Testis (tissue), 3 donors: ENCODE measurements around the gene ZNF775. TPM values are rescaled to one million over a fixed set of nuclear protein-coding genes. Genes with fewer than 3 reads are reported as not detected.

ENCODE experiments used
- DNase-seq: peaks from one replicate; pipeline ENCODE4 v3.0.0-alpha.2; 2019
- H3K27ac ChIP-seq, 2 donors: fragments of 200-600 bp; sonication (generic); one replicate each; pipeline ENCODE4 v1.5.1; 2019
- H3K27me3 ChIP-seq: fragments of 200-600 bp; sonication (generic); one replicate; pipeline ENCODE4 v1.5.1; 2019
- H3K36me3 ChIP-seq: fragments of 200-600 bp; sonication (generic); one replicate; pipeline ENCODE4 v1.5.1; 2017; ENCODE audit warnings: low read depth; ENCODE audit errors: missing control alignments
- H3K4me1 ChIP-seq: fragments of 200-600 bp; sonication (generic); one replicate; pipeline ENCODE4 v1.5.1; 2019
- H3K4me3 ChIP-seq, 2 donors: fragments of 200-600 bp; sonication (generic); one replicate each; pipeline ENCODE4 v1.5.1; 2017 to 2019
- H3K9me3 ChIP-seq: fragments of 200-600 bp; sonication (generic); one replicate; pipeline ENCODE4 v1.5.1; 2017
- CTCF ChIP-seq, 3 experiments: fragments of 450-650 bp in 2 of 3; fragments of 200-600 bp in 1 of 3; sonication (generic) in 1 of 3; IDR thresholded peaks; one replicate each; pipeline ENCODE4 v1.5.1; 2016 to 2019; ENCODE audit warnings: antibody characterized with exemption in 3 of 3, mild to moderate bottlenecking in 2 of 3, moderate library complexity in 1 of 3
- POLR2A ChIP-seq: fragments of 450-650 bp; IDR thresholded peaks from one replicate; pipeline ENCODE4 v1.6.1; 2017; ENCODE audit warnings: antibody characterized with exemption, mild to moderate bottlenecking, moderate library complexity
- WGBS, 2 donors: methylation state at CpG; one replicate each; pipeline ENCODE4 v1.1.5; 2018; 5-methylcytosine and 5-hydroxymethylcytosine counted together
- intact Hi-C: fragments of 100-400 bp; cut with DNase I; formaldehyde crosslinking; loops from one replicate; pipeline ENCODE4 v1.15.1; 2023; ENCODE audit warnings: low total_unique reads
- polyA plus RNA-seq: library from polyadenylated mRNA; stranded (reverse); fragments of 350-450 nt; fragmentation: Illumina TruSeq; extraction: RNeasy Lipid Tissue Mini Kit (QIAGEN cat#74804); gene quantifications from one replicate; pipeline ENCODE4 v1.2.3, GENCODE V29; 2014; ENCODE audit warnings: low read depth, low replicate concordance; ENCODE audit not compliant: insufficient read depth
- total RNA-seq, 2 donors: library from RNA; depleted of rRNA; stranded (reverse); fragments of >200 nt; gene quantifications; one replicate each; pipeline ENCODE4 v1.2.3, GENCODE V29; 2016

Gene ZNF775
- total and polyA plus RNA-seq, 3 donors from 2014 or later, result 5.2 to 14.1 (median 11.0) TPM

GRCh38 chr7:150435390-150436073 lies 56.4 kb downstream of the ZNF775 start:
- 69 to 77% methylated on average over 8 of the region's 8 CpGs for WGBS, 2 donors
- Histone ChIP-seq H3K36me3 (no peaks in the 10 kb centered on the region), H3K27me3 (no peaks in the 10 kb centered on the region), H3K27ac (no peak overlapping the region), H3K9me3 (no peaks in the 10 kb centered on the region), H3K4me1 (no peaks in the 10 kb centered on the region), H3K4me3 (no peak overlapping the region)
- no peak for DNase-seq
- TF ChIP-seq CTCF (IDR thresholded peaks at IDR 0.05), result no peak
- no peak for TF ChIP-seq POLR2A
- intact Hi-C loops, result no loop called here

GRCh38 chr7:150439967-150440366 lies 60.8 kb downstream of the ZNF775 start:
- intact Hi-C loops, result no loop called here
- DNase-seq, result no peak
- H3K27me3 ChIP-seq, result no peaks in the 10 kb centered on the region
- no peak overlapping the region for H3K27ac ChIP-seq
- H3K4me1 ChIP-seq, result no peaks in the 10 kb centered on the region
- H3K36me3 ChIP-seq, result no peaks in the 10 kb centered on the region
- TF ChIP-seq CTCF (IDR thresholded peaks at IDR 0.05) (no peak), POLR2A (no peak)
- WGBS, 2 donors, result 82% methylated on average over 2 of the region's 2 CpGs
- no peaks in the 10 kb centered on the region for H3K9me3 ChIP-seq
- H3K4me3 ChIP-seq, result no peak overlapping the region

GRCh38 chr7:150441524-150441923 lies 62.4 kb downstream of the ZNF775 start:
- Histone ChIP-seq H3K4me3 (no peak overlapping the region), H3K4me1 (no peaks in the 10 kb centered on the region), H3K36me3 (no peaks in the 10 kb centered on the region), H3K27me3 (no peaks in the 10 kb centered on the region), H3K27ac (no peak overlapping the region), H3K9me3 (no peaks in the 10 kb centered on the region)
- intact Hi-C loops, result no loop called here
- DNase-seq, result no peak
- TF ChIP-seq CTCF (IDR thresholded peaks at IDR 0.05), result no peak
- no peak for TF ChIP-seq POLR2A

GRCh38 chr7:150442811-150443210 lies 63.7 kb downstream of the ZNF775 start:
- intact Hi-C loops, result no loop called here
- H3K27ac ChIP-seq, result no peak overlapping the region
- 70 to 71% methylated on average over 17 to 20 of the region's 20 CpGs for WGBS, 2 donors

More at GRCh38 chr7:150442811-150443210, 63.7 kb downstream of the ZNF775 start:
- Histone ChIP-seq H3K4me1 (no peaks in the 10 kb centered on the region), H3K27me3 (no peaks in the 10 kb centered on the region), H3K36me3 (no peaks in the 10 kb centered on the region), H3K4me3 (peak overlapping the region; percentile 16 to 46), H3K9me3 (no peaks in the 10 kb centered on the region)
- DNase-seq, result no peak
- no peak for TF ChIP-seq POLR2A
- TF ChIP-seq CTCF (IDR thresholded peaks at IDR 0.05), result no peak
